ENCODE measurements around the gene DMD.
A peak's percentile ranks its signal among the peaks of the same experiment; 100 is the strongest.

DMD gene

DNA sequence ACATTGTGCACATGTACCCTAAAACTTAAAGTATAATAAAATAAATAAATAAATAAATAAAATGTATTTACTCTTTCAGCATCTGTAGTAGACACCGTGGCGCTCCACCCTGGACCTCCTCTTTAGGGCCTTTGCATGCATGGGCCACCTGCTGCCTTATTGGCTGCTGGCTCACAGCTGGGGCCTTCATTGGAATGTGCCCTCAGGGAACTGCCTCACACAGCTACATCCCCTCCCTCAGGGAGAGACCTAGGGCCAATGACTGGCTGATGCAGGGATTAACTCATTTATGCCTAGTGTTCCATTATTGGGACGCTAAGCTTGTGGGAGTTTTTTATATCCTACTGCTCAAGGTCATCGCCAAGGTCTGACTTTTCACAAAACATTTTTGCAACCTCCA, 1836.6 kb downstream of the DMD start:
- no peaks in the 10 kb centered on the region for H3K36me3 ChIP-seq (ENCODE audit: control insufficient read depth, insufficient read depth, low read length)
- H3K4me1 ChIP-seq (ENCODE audit: control insufficient read depth, insufficient read depth, low read length, poor library complexity, severe bottlenecking) = no peaks in the 10 kb centered on the region
- H3K4me3 ChIP-seq (ENCODE audit: extremely low read depth, insufficient read depth, low read length, poor library complexity, severe bottlenecking) = no peak overlapping the region
- H3K27ac ChIP-seq (ENCODE audit: low read depth, low read length, severe bottlenecking) = no peak overlapping the region
- WGBS, 2 experiments (ENCODE audit: insufficient coverage in 2 of 2) = 90% methylated on average over 2 of the region's 4 CpGs; no CpG with 5 or more reads in 1 of the 2 experiments
- H3K9me3 ChIP-seq (ENCODE audit: control insufficient read depth, low read length) = no peaks in the 10 kb centered on the region

DNA sequence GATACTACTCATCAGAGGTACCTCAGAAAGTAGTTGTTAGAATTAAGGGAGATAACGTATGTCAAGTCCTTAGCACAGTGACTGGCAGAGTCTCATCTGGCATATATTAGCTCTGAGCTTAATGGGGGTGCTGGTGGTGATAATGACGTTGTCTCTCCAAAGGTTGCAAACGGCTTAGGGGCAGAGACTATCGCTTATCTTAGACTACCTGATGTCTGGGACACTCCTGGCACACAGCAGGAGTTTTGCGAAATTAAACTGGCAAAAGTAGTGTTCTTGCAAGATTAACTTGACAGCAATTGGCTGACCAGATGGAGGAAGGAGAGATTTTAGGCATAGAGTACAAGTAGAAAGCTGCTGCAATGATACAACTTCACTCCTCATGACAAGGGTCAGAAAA, 1839.4 kb downstream of the DMD start:
- H3K36me3 ChIP-seq (ENCODE audit: control insufficient read depth, insufficient read depth, low read length) = no peaks in the 10 kb centered on the region
- no peaks in the 10 kb centered on the region for H3K4me1 ChIP-seq (ENCODE audit: control insufficient read depth, insufficient read depth, low read length, poor library complexity, severe bottlenecking)
- no peak overlapping the region for H3K27ac ChIP-seq (ENCODE audit: low read depth, low read length, severe bottlenecking)
- no peaks in the 10 kb centered on the region for H3K9me3 ChIP-seq (ENCODE audit: control insufficient read depth, low read length)
- 74% methylated on average over 3 of the region's 5 CpGs; no CpG with 5 or more reads in 1 of the 2 experiments for WGBS, 2 experiments (ENCODE audit: insufficient coverage in 2 of 2)
- H3K4me3 ChIP-seq (ENCODE audit: extremely low read depth, insufficient read depth, low read length, poor library complexity, severe bottlenecking) = no peak overlapping the region

DNA sequence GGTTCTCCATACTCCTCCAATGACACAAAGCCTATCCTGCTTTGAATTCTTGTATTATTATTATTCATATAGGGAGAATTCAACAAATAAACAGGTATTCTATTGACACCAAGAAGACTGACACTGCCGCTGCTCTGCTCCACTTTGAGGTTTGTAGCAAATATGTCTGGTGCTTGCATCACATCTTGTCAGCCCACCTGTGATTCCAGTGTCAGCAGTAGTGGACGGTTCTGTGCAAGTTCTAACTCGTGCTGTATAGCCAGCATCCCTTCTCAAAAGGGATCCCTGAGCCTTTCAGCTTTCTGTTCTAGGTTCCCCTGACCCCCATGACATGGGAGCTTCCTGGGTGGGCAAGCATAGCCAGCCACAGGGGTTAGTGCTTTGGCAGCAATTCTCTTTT, 1843.5 kb downstream of the DMD start:
- Histone ChIP-seq H3K27ac (ENCODE audit: low read depth, low read length, severe bottlenecking) (no peak overlapping the region), H3K4me3 (ENCODE audit: extremely low read depth, insufficient read depth, low read length, poor library complexity, severe bottlenecking) (no peak overlapping the region), H3K4me1 (ENCODE audit: control insufficient read depth, insufficient read depth, low read length, poor library complexity, severe bottlenecking) (no peaks in the 10 kb centered on the region), H3K9me3 (ENCODE audit: control insufficient read depth, low read length) (no peaks in the 10 kb centered on the region), H3K36me3 (ENCODE audit: control insufficient read depth, insufficient read depth, low read length) (no peaks in the 10 kb centered on the region)
- 94 to 100% methylated on average over 1 to 3 of the region's 3 CpGs for WGBS, 2 experiments (ENCODE audit: insufficient coverage in 2 of 2)

DNA sequence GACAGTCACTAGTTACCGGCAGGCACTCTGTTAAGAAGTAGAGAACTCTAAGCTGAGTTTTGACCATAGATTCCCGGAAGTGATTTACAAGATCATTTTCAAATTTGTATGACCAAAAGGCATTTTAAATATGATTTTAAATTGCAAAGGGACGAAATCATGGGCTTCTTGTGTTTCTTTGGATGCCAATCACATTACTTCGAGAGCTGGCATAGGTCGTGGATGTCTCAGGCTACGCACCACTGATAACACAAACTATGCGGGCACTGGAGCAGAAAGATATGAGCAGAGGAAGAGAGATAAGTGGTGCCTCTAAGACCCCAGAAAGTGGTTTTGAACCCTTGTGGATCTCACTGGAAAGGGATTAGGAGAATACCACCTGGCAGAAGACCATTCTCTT, 1845.3 kb downstream of the DMD start:
- Histone ChIP-seq H3K36me3 (ENCODE audit: control insufficient read depth, insufficient read depth, low read length) (no peaks in the 10 kb centered on the region), H3K4me3 (ENCODE audit: extremely low read depth, insufficient read depth, low read length, poor library complexity, severe bottlenecking) (no peak overlapping the region), H3K27ac (ENCODE audit: low read depth, low read length, severe bottlenecking) (no peak overlapping the region), H3K4me1 (ENCODE audit: control insufficient read depth, insufficient read depth, low read length, poor library complexity, severe bottlenecking) (no peaks in the 10 kb centered on the region), H3K9me3 (ENCODE audit: control insufficient read depth, low read length) (no peaks in the 10 kb centered on the region)
- WGBS, 2 experiments (ENCODE audit: insufficient coverage in 2 of 2) = no CpG with 5 or more reads among the region's 7 CpGs

DNA sequence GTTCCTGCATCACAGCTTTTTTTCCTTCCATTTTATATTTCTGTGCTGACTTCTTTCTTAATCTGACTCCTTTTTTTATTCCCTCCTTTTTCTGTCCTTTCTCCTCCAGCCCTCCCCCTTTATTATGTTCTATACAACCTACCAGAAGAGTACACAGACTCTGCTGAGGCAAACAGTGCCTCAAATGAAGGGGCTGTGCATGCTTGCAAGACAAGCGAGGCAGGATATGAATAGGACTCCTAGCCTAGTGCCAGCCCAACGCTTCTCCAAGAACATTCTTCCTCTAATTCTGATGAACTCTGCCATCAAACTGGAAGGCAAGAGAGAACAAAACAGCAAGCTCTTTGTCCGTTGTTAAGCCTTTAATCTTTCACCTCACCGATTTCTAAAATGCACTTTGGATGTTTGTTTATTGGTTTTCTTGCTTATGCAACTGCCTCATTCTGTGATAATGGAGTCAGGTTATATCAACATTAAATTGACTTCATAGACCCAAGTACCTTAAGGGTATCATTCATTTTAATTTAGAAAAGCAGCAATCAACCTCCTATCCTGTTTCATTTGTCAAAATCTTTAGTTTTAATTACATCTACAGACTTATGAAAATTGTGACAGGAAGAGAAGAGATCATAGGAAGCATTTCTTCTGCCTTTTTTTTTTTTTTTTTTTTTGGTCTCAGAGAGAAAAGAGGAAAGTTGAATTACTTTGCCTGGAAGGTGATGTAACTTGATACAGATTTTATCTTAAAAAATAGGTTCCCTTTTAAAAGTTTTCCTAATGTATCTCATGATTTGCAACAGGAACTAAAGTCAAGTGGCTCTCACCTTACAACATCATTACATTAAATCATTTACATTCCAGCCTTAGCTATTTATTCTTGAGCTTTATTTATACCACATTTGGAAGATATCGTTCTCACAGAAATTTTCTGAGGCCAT, 1854.8 kb downstream of the DMD start:
- no peak overlapping the region for H3K27ac ChIP-seq (ENCODE audit: low read depth, low read length, severe bottlenecking)
- peaks cover 3% of the 10 kb centered on the region for H3K4me1 ChIP-seq (ENCODE audit: control insufficient read depth, insufficient read depth, low read length, poor library complexity, severe bottlenecking)
- H3K36me3 ChIP-seq (ENCODE audit: control insufficient read depth, insufficient read depth, low read length) = no peaks in the 10 kb centered on the region
- WGBS, 2 experiments (ENCODE audit: insufficient coverage in 2 of 2) = 83 to 92% methylated on average over 1 to 2 of the region's 5 CpGs
- no peaks in the 10 kb centered on the region for H3K9me3 ChIP-seq (ENCODE audit: control insufficient read depth, low read length)
- no peak overlapping the region for H3K4me3 ChIP-seq (ENCODE audit: extremely low read depth, insufficient read depth, low read length, poor library complexity, severe bottlenecking)

DNA sequence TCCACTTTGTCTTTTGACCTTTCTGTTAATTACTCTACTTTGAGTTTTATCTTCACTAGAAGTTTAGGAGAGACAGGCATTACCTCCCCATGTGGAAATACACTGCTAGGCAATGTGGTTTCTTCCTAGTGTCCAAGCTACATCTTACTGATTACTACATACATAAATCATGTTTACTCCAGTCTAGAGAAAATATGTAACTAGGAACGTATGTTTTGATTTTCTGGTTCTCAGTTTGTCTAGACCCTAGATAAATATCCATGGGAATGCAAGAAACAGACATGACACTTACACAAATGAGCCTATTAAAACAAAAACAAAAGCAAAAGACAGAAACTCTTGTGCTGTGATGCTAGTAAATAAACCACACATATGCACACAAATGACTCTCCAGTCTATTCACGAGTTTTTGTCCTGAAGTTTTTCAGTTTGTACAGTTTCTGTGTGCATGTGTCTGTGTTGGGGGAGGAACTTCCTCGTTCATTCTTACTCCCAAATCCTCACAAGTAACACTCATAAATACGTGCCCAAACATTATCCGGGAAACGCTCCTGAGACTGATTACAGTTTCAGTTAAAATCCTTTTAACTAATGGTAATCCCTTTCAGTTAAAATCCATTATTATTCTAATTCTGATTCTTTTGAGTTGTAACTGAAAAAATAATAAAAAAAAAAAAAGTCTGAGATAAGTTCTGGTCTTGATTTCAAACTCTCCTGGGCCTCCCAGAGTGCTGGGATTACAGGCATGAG, 1856.0 kb downstream of the DMD start:
- no CpG with 5 or more reads among the region's 6 CpGs for WGBS, 2 experiments (ENCODE audit: insufficient coverage in 2 of 2)
- H3K4me1 ChIP-seq (ENCODE audit: control insufficient read depth, insufficient read depth, low read length, poor library complexity, severe bottlenecking) = peaks cover 3% of the 10 kb centered on the region
- H3K27ac ChIP-seq (ENCODE audit: low read depth, low read length, severe bottlenecking) = no peak overlapping the region
- H3K4me3 ChIP-seq (ENCODE audit: extremely low read depth, insufficient read depth, low read length, poor library complexity, severe bottlenecking) = no peak overlapping the region
- no peaks in the 10 kb centered on the region for H3K9me3 ChIP-seq (ENCODE audit: control insufficient read depth, low read length)
- H3K36me3 ChIP-seq (ENCODE audit: control insufficient read depth, insufficient read depth, low read length) = no peaks in the 10 kb centered on the region

DNA sequence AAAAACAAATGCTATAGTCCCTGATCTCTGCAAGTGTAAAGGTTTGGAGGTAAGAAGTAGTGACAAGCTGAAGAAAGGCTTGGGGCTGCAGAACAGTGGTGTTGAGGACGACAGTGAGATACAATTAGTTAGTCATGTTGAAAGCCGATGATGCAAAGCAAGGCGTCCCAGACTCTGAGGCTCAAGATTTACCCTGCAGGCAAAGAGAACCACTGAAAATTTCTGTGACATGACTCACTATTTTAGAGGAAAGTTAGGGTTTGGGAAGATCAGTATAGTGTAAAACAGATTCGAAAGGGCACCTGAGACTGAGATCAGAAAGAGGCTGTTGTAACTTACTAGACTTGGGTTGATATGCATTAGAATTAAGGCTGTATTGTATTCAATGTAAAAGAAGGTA, 1858.3 kb downstream of the DMD start:
- no peaks in the 10 kb centered on the region for H3K36me3 ChIP-seq (ENCODE audit: control insufficient read depth, insufficient read depth, low read length)
- peak overlapping the region; percentile 36 for H3K27ac ChIP-seq (ENCODE audit: low read depth, low read length, severe bottlenecking)
- no peak overlapping the region for H3K4me3 ChIP-seq (ENCODE audit: extremely low read depth, insufficient read depth, low read length, poor library complexity, severe bottlenecking)
- no peaks in the 10 kb centered on the region for H3K9me3 ChIP-seq (ENCODE audit: control insufficient read depth, low read length)
- H3K4me1 ChIP-seq (ENCODE audit: control insufficient read depth, insufficient read depth, low read length, poor library complexity, severe bottlenecking) = peaks cover 3% of the 10 kb centered on the region
- WGBS, 2 experiments (ENCODE audit: insufficient coverage in 2 of 2) = 60 to 70% methylated on average over 1 to 3 of the region's 4 CpGs

DNA sequence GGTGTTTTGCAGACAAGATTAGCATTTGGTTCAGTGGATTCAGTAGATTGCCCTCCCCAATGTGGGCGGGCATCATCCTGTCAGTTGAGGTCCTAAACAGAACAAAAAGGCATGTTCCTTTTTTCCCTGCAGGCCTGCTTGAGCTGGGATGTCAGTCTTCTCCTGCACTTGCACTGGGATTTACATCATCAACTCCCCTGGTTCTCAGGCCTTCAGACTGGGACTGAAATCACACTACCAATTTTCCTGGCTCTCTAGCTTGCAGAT, 1860.6 kb downstream of the DMD start:
- Histone ChIP-seq H3K4me3 (ENCODE audit: extremely low read depth, insufficient read depth, low read length, poor library complexity, severe bottlenecking) (no peak overlapping the region), H3K27ac (ENCODE audit: low read depth, low read length, severe bottlenecking) (no peak overlapping the region), H3K4me1 (ENCODE audit: control insufficient read depth, insufficient read depth, low read length, poor library complexity, severe bottlenecking) (peaks cover 3% of the 10 kb centered on the region), H3K36me3 (ENCODE audit: control insufficient read depth, insufficient read depth, low read length) (no peaks in the 10 kb centered on the region), H3K9me3 (ENCODE audit: control insufficient read depth, low read length) (no peaks in the 10 kb centered on the region)
- 100% methylated on average over 1 of the region's 1 CpG for WGBS, 2 experiments (ENCODE audit: insufficient coverage in 2 of 2)

DNA sequence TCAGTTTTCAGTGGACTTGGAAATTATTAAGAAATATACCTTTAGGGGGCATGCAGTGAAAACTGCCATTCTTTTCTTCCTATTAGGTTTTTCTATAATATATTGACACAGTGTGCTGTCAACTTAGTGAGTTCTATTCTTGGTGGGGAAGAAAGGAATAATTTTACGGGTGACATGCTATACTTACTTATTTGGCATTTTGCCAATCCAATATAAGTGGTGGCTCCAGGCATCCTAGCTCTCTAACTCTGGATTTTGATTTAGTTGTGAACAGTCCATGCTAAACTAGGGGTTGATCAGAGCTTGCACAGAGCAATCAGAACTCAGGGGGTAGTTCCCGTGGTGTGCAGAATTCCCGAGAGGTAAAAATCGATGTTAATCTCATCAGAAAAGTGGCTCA, 1861.8 kb downstream of the DMD start:
- H3K4me3 ChIP-seq (ENCODE audit: extremely low read depth, insufficient read depth, low read length, poor library complexity, severe bottlenecking) = no peak overlapping the region
- H3K36me3 ChIP-seq (ENCODE audit: control insufficient read depth, insufficient read depth, low read length) = no peaks in the 10 kb centered on the region
- WGBS, 2 experiments (ENCODE audit: insufficient coverage in 2 of 2) = 94% methylated on average over 3 of the region's 4 CpGs; no CpG with 5 or more reads in 1 of the 2 experiments
- H3K27ac ChIP-seq (ENCODE audit: low read depth, low read length, severe bottlenecking) = no peak overlapping the region
- no peaks in the 10 kb centered on the region for H3K9me3 ChIP-seq (ENCODE audit: control insufficient read depth, low read length)
- peaks cover 3% of the 10 kb centered on the region for H3K4me1 ChIP-seq (ENCODE audit: control insufficient read depth, insufficient read depth, low read length, poor library complexity, severe bottlenecking)

DNA sequence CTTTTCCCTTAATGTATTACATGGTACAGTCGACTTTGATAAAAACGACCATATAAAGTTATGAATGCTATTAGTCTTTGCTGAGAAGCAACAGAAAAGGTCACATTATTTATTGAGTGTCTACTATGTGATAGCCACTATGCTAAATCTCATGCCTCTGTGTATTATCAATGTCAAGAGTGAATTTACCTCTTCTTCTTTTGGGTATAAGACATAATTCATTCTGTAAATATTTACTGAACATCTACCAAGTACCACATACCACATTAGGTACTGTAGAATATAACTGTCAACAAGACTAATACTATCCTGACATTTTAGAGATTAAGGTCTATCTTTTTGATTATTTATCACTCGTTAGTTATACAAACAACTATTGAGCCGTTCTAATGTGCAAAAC, 1870.8 kb downstream of the DMD start:
- H3K4me3 ChIP-seq (ENCODE audit: extremely low read depth, insufficient read depth, low read length, poor library complexity, severe bottlenecking) = no peak overlapping the region
- H3K4me1 ChIP-seq (ENCODE audit: control insufficient read depth, insufficient read depth, low read length, poor library complexity, severe bottlenecking) = no peaks in the 10 kb centered on the region
- H3K27ac ChIP-seq (ENCODE audit: low read depth, low read length, severe bottlenecking) = no peak overlapping the region
- 90% methylated on average over 2 of the region's 4 CpGs; no CpG with 5 or more reads in 1 of the 2 experiments for WGBS, 2 experiments (ENCODE audit: insufficient coverage in 2 of 2)
- no peaks in the 10 kb centered on the region for H3K9me3 ChIP-seq (ENCODE audit: control insufficient read depth, low read length)
- H3K36me3 ChIP-seq (ENCODE audit: control insufficient read depth, insufficient read depth, low read length) = no peaks in the 10 kb centered on the region

DNA sequence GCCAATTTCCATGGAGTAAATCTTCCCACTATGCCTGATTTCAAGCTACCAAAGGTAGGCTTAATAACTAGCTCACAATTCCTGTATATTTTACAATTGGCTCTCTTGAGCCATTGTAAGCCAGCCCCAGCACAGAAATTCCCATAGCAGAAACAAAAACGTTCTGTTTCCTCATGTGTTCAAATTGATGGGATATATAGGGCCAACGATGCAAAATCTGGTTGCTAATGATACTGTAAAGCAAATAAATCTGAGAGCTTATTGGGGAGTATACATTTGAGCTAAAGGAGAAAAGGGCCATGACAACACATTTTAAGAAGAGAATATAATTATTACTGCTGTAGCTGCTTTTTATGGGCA, 1872.4 kb downstream of the DMD start:
- H3K36me3 ChIP-seq (ENCODE audit: control insufficient read depth, insufficient read depth, low read length) = no peaks in the 10 kb centered on the region
- no peaks in the 10 kb centered on the region for H3K4me1 ChIP-seq (ENCODE audit: control insufficient read depth, insufficient read depth, low read length, poor library complexity, severe bottlenecking)
- no CpG with 5 or more reads among the region's 2 CpGs for WGBS, 2 experiments (ENCODE audit: insufficient coverage in 2 of 2)
- no peak overlapping the region for H3K4me3 ChIP-seq (ENCODE audit: extremely low read depth, insufficient read depth, low read length, poor library complexity, severe bottlenecking)
- H3K9me3 ChIP-seq (ENCODE audit: control insufficient read depth, low read length) = no peaks in the 10 kb centered on the region
- no peak overlapping the region for H3K27ac ChIP-seq (ENCODE audit: low read depth, low read length, severe bottlenecking)

Data from mesodermal cell (in vitro differentiated cells).